GM23248 (cell line): ENCODE results near the gene FOXJ2.

ENCODE experiments used
- EZH2 ChIP-seq: fragments of 200-600 bp; sonication (generic); IDR thresholded peaks from 2 replicates; pipeline ENCODE4 v1.6.1; 2018; ENCODE audit warnings: antibody characterized with exemption, mild to moderate bottlenecking; ENCODE audit not compliant: insufficient read depth, poor library complexity, severe bottlenecking
- EZH2phosphoT487 ChIP-seq: fragments of 200-600 bp; sonication (generic); IDR thresholded peaks from 2 replicates; pipeline ENCODE4 v1.6.1; 2018; ENCODE audit warnings: antibody characterized with exemption, moderate library complexity, mild to moderate bottlenecking, low read depth; ENCODE audit not compliant: insufficient read depth

DNA sequence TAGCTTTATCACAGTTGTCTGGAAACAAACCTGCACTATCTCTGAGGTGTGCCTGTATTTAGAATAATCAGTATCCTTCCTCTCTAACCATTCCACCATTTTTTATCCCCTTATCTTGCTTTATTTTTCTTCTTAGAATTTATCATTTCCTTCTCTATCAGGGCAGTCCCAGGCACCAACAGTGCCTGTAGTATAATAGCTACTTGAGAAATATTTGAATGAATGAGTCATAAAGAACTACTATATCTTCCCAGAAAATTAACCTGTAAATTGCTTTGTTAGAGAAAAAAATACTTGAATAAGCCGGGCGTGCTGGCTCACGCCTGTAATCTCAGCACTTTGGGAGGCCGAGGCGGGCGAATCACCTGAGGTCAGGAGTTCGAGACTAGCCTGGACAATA lies 21.2 kb upstream of the FOXJ2 start:
- TF ChIP-seq EZH2phosphoT487 (no peak), EZH2 (no peak)
